Lower leg skin (tissue), 4 donors: ENCODE data around the gene TP53AIP1. TPM values are rescaled to one million over a fixed set of nuclear protein-coding genes. Genes with fewer than 3 reads are reported as not detected.

Experiments used
- DNase-seq, 2 donors: peaks; one replicate each; pipeline ENCODE4 v3.0.0-alpha.2; 2019; ENCODE audit warnings: low spot score in 2 of 2
- H3K4me3 ChIP-seq: fragments of 200-600 bp; sonication (generic); 2 replicates; pipeline ENCODE4 v1.5.1; 2017; ENCODE audit warnings: mild to moderate bottlenecking, low read depth; ENCODE audit not compliant: poor library complexity, severe bottlenecking
- POLR2A ChIP-seq, 2 donors: fragments of 450-650 bp; IDR thresholded peaks; one replicate each; pipeline ENCODE4 v1.6.1; 2016 to 2017; ENCODE audit warnings: antibody characterized with exemption in 2 of 2, mild to moderate bottlenecking in 1 of 2, moderate library complexity in 1 of 2
- WGBS, 2 donors: methylation state at CpG; one replicate each; pipeline ENCODE4 v1.1.5; 2018; 5-methylcytosine and 5-hydroxymethylcytosine counted together
- intact Hi-C: fragments of 100-400 bp; cut with DNase I; formaldehyde crosslinking; loops from one replicate; pipeline ENCODE4 v1.15.0; 2023; ENCODE audit warnings: low total_unique reads
- total RNA-seq, 4 donors: library from RNA; depleted of rRNA; stranded (reverse); fragments of >200 nt; gene quantifications; one replicate each; pipeline ENCODE4 v1.1.0, GENCODE V29; 2016
- TF ChIP-seq, protein P1 (sequence below), 3 donors: fragments of 450-650 bp; IDR thresholded peaks; one replicate each; pipeline ENCODE4 v1.5.1; 2016; ENCODE audit warnings: antibody characterized with exemption in 3 of 3, mild to moderate bottlenecking in 3 of 3, moderate library complexity in 2 of 3

The TP53AIP1 gene
- total RNA-seq, 4 donors from 2014 or later, result 9.2 to 17.3 (median 16.2) TPM

DNA sequence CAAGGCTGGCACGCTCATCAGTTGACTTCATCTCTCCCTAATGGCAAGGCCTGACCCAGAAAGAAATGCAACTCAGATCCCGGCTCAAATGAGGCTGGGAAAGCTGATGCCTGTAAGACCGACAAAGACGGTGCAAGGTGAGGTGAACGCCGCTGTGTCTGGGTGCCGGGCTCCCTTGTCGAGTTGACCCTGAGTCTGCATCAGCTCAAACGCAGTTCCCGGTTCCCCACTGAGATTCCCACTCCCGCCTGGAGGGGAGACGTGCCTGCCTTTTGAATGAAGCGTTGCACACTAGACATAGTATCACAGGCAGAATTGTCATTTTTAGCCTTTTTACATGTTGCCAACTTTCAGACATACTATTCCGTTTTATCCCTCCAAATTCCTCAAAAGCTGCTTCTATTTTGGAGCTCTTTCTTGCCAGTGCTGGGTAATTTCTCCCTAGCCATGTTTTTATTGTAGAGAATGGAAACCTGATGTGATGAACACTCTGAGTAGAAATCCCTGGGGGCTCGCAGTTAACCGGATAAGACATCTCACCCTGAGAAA lies 831 bp upstream of the TP53AIP1 start:
- WGBS, 2 donors, result 50 to 63% methylated on average over 16 of the region's 16 CpGs
- H3K4me3 ChIP-seq, result no peak overlapping the region
- no peak for DNase-seq
- intact Hi-C loops, result no loop called here
- TF ChIP-seq, protein P1, sequence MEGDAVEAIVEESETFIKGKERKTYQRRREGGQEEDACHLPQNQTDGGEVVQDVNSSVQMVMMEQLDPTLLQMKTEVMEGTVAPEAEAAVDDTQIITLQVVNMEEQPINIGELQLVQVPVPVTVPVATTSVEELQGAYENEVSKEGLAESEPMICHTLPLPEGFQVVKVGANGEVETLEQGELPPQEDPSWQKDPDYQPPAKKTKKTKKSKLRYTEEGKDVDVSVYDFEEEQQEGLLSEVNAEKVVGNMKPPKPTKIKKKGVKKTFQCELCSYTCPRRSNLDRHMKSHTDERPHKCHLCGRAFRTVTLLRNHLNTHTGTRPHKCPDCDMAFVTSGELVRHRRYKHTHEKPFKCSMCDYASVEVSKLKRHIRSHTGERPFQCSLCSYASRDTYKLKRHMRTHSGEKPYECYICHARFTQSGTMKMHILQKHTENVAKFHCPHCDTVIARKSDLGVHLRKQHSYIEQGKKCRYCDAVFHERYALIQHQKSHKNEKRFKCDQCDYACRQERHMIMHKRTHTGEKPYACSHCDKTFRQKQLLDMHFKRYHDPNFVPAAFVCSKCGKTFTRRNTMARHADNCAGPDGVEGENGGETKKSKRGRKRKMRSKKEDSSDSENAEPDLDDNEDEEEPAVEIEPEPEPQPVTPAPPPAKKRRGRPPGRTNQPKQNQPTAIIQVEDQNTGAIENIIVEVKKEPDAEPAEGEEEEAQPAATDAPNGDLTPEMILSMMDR (IDR thresholded peaks at IDR 0.05), result no peak
- TF ChIP-seq POLR2A (IDR thresholded peaks at IDR 0.05), result no peak

DNA sequence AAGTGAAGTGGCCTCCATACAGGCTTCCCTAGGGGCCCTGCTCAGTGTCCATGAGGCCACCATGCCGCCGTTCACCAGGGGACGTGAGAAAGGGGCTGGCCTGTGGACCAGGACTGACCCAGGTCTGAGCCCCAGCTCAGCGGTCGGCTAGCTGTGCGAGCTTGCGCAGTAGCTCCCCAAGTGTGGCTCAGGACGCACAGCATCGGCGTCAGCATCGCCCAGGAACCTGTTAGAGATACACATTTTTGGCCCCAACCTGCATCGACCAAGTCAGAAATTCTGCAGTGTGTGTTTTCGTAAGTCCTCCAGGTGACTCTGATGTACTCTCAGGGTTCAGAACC lies 429 bp downstream of the TP53AIP1 start:
- TF ChIP-seq, protein P1 (IDR thresholded peaks at IDR 0.05), result no peak
- TF ChIP-seq POLR2A (IDR thresholded peaks at IDR 0.05), result no peak
- 61 to 81% methylated on average over 13 of the region's 13 CpGs for WGBS, 2 donors
- intact Hi-C loops, result no loop called here
- DNase-seq, result no peak
- H3K4me3 ChIP-seq, result no peak overlapping the region

DNA sequence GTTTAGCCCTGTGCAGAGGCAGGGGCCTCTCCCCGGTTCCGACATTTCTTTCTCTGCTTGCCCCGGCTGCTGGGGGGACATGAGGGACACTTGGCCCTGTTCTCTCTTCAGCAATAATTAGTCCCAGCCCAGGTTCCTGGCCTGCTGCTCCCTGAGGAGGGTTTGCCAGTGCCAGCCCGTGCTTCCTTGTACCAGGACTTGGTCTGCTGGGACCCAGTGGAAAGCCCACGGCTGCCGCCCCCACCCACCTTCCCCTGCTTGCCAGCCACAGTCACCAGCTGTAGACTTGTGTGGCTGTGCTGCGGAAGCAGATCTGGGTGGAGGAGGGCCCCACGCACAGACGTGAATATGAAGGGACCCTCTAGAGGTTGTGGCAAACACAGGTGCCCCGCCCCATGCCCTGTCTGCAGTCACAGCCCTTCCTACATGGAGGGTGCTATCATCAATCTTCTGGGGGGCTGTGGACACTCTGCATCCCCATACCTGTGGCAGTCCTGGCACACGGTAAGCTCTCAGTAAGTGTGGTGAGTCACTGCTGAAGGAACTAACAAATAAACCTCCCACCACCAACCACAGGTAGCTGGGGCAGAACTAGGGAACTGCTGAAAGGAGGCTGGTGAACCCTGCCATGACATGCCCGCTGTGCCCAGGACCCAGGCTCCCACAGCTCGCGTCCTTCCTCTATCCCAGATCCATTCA lies 949 bp downstream of the TP53AIP1 start:
- WGBS, 2 donors, result 61 to 68% methylated on average over 11 to 12 of the region's 14 CpGs
- no peak for DNase-seq
- H3K4me3 ChIP-seq, result no peak overlapping the region
- intact Hi-C loops, result no loop called here
- no peak for TF ChIP-seq POLR2A (IDR thresholded peaks at IDR 0.05)
- TF ChIP-seq, protein P1 (IDR thresholded peaks at IDR 0.05), result no peak

DNA sequence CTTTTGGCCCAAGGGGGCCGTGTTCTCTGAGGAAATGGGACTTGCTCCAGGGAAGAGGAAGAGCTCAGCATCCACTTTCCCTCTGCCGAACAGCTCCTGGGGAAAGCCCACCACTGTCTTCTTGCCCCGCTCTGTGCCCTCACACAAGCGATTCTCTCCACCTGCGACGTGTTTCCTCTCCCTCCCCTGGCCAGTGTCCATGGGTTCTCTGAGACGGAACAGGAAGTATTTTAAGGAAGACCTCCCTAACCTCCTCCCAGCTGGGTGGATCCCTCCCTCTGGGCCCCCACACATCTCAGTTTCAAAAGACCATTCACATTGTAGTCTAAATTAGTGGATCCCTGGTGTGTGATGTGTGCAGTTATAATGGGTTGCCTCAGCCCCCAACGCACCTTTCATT lies 1.6 kb downstream of the TP53AIP1 start:
- TF ChIP-seq, protein P1 (IDR thresholded peaks at IDR 0.05), result no peak
- no peak for TF ChIP-seq POLR2A (IDR thresholded peaks at IDR 0.05)
- 32 to 44% methylated on average over 8 of the region's 8 CpGs for whole genome bisulfite sequencing, 2 donors
- intact Hi-C loops, result no loop called here
- DNase-seq, result peak in 1 of 2 donors; percentile 76
- no peak overlapping the region for H3K4me3 ChIP-seq

DNA sequence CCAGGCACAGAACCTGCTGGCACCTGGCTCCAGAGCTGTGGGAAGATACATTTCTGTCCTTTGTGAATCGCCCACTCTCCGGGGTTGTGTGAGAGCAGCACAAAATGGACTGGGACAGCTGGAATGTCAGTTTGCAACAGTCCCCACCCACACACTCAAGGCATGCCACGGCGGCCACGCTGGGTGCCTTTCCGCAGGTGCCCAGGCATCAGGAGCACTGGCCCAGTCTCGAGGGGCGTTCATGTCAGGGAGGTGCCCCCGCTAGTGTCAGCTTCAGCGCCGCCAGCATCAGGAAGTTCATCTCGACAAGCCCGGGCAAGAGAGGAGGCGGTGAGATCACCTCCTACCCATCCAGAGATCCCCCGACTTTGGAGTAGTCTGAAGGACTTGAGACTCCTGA lies 2.1 kb downstream of the TP53AIP1 start:
- H3K4me3 ChIP-seq, result no peak overlapping the region
- 32 to 56% methylated on average over 15 of the region's 15 CpGs for WGBS, 2 donors
- DNase-seq, result peak in 1 of 2 donors; percentile 80

More for the DNA sequence above, 2.1 kb downstream of the TP53AIP1 start:
- intact Hi-C loops, result no loop called here
- no peak for TF ChIP-seq POLR2A (IDR thresholded peaks at IDR 0.05)
- TF ChIP-seq, protein P1 (IDR thresholded peaks at IDR 0.05), result no peak
